Prostate gland (tissue), 2 donors: ENCODE results near the gene OSBPL6.

Source experiments
- CTCF ChIP-seq, 4 experiments: fragments of 200-600 bp in 2 of 4; fragments of 450-650 bp in 2 of 4; sonication (generic) in 2 of 4; IDR thresholded peaks; 1 replicate in 3 of 4; 2 replicates in 1 of 4; pipeline ENCODE4 v1.5.1; 2016 to 2019; ENCODE audit warnings: antibody characterized with exemption in 4 of 4, mild to moderate bottlenecking in 2 of 4, moderate library complexity in 2 of 4
- POLR2A ChIP-seq: fragments of 450-650 bp; IDR thresholded peaks from one replicate; pipeline ENCODE4 v1.6.1; 2016; ENCODE audit warnings: antibody characterized with exemption, mild to moderate bottlenecking
- POLR2AphosphoS5 ChIP-seq: sonication (generic); formaldehyde crosslinking; IDR thresholded peaks from one replicate; pipeline ENCODE4 v1.6.1; 2017; ENCODE audit warnings: antibody characterized with exemption

- TF ChIP-seq CTCF (IDR thresholded peaks at IDR 0.05) (no peak), POLR2AphosphoS5 (no peak), POLR2A (no peak)
Observed at GRCh38 chr2:178279636-178280035, 85.3 kb downstream of the OSBPL6 start.
